OCI-LY1 (cell line): ENCODE measurements around the gene HRH4.

ENCODE experiments used
- H2AFZ ChIP-seq: fragments of 200-600 bp; sonication (generic), shearing (Covaris generic); 2 replicates; pipeline ENCODE4 v1.6.0; 2014; ENCODE audit warnings: antibody characterized with exemption, mild to moderate bottlenecking, low read length
- H3F3A ChIP-seq: fragments of 200-600 bp; sonication (generic), shearing (Covaris generic); 2 replicates; pipeline ENCODE4 v1.6.0; 2014; ENCODE audit warnings: mild to moderate bottlenecking, antibody characterized with exemption, low read length, moderate library complexity; ENCODE audit not compliant: insufficient read depth
- H3K27ac ChIP-seq: fragments of 200-600 bp; sonication (generic); 2 replicates; pipeline ENCODE4 v1.5.1; 2014; ENCODE audit warnings: low read length, mixed run types, mild to moderate bottlenecking, low read depth; ENCODE audit not compliant: poor library complexity, severe bottlenecking
- H3K27me3 ChIP-seq: fragments of 200-600 bp; sonication (generic); 2 replicates; pipeline ENCODE4 v1.6.0; 2014; ENCODE audit warnings: antibody characterized with exemption, mild to moderate bottlenecking, low read length, moderate library complexity; ENCODE audit not compliant: insufficient read depth
- H3K36me3 ChIP-seq: fragments of 200-600 bp; sonication (generic); 2 replicates; pipeline ENCODE4 v1.6.1; 2014; ENCODE audit warnings: mild to moderate bottlenecking, antibody characterized with exemption, low read length, moderate library complexity, mixed read lengths; ENCODE audit not compliant: insufficient read depth
- H3K4me1 ChIP-seq: fragments of 200-600 bp; sonication (generic); 2 replicates; pipeline ENCODE4 v1.5.1; 2014; ENCODE audit warnings: mild to moderate bottlenecking, low read length, moderate library complexity; ENCODE audit not compliant: insufficient read depth, severe bottlenecking
- H3K4me2 ChIP-seq: fragments of 200-600 bp; sonication (generic), shearing (Covaris generic); 2 replicates; pipeline ENCODE4 v1.6.1; 2014; ENCODE audit warnings: low read length
- H3K4me3 ChIP-seq: fragments of 200-600 bp; sonication (generic); 2 replicates; pipeline ENCODE4 v1.5.1; 2014; ENCODE audit warnings: low read length, low read depth, mild to moderate bottlenecking, mixed read lengths; ENCODE audit not compliant: poor library complexity, severe bottlenecking
- H3K79me2 ChIP-seq: fragments of 200-600 bp; shearing (Covaris generic); 2 replicates; pipeline ENCODE4 v1.6.1; 2016; ENCODE audit warnings: mixed run types, low read length, mixed read lengths; ENCODE audit not compliant: insufficient read depth
- H3K9ac ChIP-seq: fragments of 200-600 bp; sonication (generic), shearing (Covaris generic); 2 replicates; pipeline ENCODE4 v1.6.1; 2014; ENCODE audit warnings: mild to moderate bottlenecking, low read length, mixed read lengths
- H3K9me2 ChIP-seq: fragments of 200-600 bp; sonication (generic), shearing (Covaris generic); 2 replicates; pipeline ENCODE4 v1.6.1; 2014; ENCODE audit warnings: low read depth, mild to moderate bottlenecking, low read length, mixed read lengths
- H3K9me3 ChIP-seq: fragments of 200-600 bp; shearing (Covaris generic); 2 replicates; pipeline ENCODE4 v1.6.1; 2014; ENCODE audit warnings: low read length, mixed read lengths
- H4K20me1 ChIP-seq: fragments of 200-600 bp; sonication (generic), shearing (Covaris generic); 2 replicates; pipeline ENCODE4 v1.6.0; 2016; ENCODE audit warnings: mild to moderate bottlenecking, low read length; ENCODE audit not compliant: insufficient read depth
- CTCF ChIP-seq: fragments of 200-600 bp; sonication (generic), shearing (Covaris generic); IDR thresholded peaks from 2 replicates; pipeline ENCODE4 v1.5.1; 2017; ENCODE audit warnings: mild to moderate bottlenecking, antibody characterized with exemption, low read length, moderate library complexity, mixed read lengths
- EZH2 ChIP-seq: fragments of 200-600 bp; sonication (generic), shearing (Covaris generic); IDR thresholded peaks from 2 replicates; pipeline ENCODE4 v1.8.0; 2017; ENCODE audit warnings: borderline replicate concordance, mixed run types, mild to moderate bottlenecking, antibody characterized with exemption, low read length, moderate library complexity, mixed read lengths

Gene HRH4

DNA sequence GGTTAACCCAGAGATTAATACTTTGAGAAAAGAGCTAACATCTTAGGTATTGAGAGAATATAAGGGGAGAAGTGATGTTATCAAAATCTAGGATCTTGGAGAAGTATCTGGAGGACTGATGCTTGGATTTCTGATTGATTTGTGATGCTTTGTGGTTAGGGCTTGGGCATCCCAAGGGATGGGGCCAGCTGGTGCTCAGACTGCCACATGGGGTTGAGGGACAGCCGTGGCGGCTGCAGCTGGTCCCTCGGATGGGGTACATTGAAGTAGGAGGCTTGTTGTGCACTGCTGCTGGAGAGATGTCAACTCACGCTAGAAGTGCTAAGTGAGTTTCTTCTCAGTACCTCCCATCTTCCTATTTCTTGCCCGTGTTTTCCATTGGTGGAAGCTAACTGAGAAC, 22.4 kb downstream of the HRH4 start:
- Histone ChIP-seq H3F3A (no peaks in the 10 kb centered on the region), H3K4me2 (no peak overlapping the region), H3K36me3 (no peaks in the 10 kb centered on the region), H2AFZ (no peak overlapping the region), H3K79me2 (no peaks in the 10 kb centered on the region), H3K4me3 (no peak overlapping the region), H3K9ac (no peak overlapping the region), H4K20me1 (no peaks in the 10 kb centered on the region), H3K9me3 (no peaks in the 10 kb centered on the region), H3K9me2 (no peaks in the 10 kb centered on the region), H3K27ac (no peak overlapping the region), H3K4me1 (no peaks in the 10 kb centered on the region), H3K27me3 (peaks cover 5% of the 10 kb centered on the region; the same call in 1 of the 2 replicates)
- TF ChIP-seq CTCF = no peak
- no peak for TF ChIP-seq EZH2

GRCh38 chr18:24485681-24486080, 25.2 kb downstream of the HRH4 start:
- Histone ChIP-seq H3K27me3 (peaks cover 5% of the 10 kb centered on the region; the same call in 1 of the 2 replicates), H4K20me1 (no peaks in the 10 kb centered on the region), H3K9me2 (no peaks in the 10 kb centered on the region), H3K9me3 (no peaks in the 10 kb centered on the region), H3F3A (no peaks in the 10 kb centered on the region), H3K79me2 (no peaks in the 10 kb centered on the region), H3K36me3 (no peaks in the 10 kb centered on the region), H3K27ac (no peak overlapping the region), H3K9ac (no peak overlapping the region), H3K4me3 (no peak overlapping the region), H3K4me1 (no peaks in the 10 kb centered on the region), H3K4me2 (no peak overlapping the region), H2AFZ (no peak overlapping the region)
- TF ChIP-seq CTCF = no peak
- no peak for TF ChIP-seq EZH2

DNA sequence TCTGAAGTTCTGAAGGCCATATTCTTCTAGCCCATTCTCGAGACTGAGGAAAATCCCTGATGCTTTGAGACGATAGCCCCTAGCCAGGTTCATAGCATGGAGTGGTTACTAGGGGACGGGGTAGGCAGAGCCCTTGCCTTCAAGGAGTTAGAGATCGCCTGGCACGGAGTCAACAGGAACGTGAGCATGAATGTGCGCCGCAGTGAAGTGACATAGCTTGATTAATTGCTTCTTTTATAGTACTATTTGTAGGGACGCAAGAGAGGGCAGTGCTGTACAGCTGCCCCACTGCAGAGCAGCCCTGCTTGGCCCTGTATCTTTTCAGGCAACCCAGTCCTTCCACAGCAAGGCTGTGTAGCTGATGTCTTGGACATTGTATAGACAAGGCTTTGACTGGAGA, 26.2 kb downstream of the HRH4 start:
- Histone ChIP-seq H3K79me2 (no peaks in the 10 kb centered on the region), H3K36me3 (no peaks in the 10 kb centered on the region), H3K9ac (no peak overlapping the region), H3K27ac (no peak overlapping the region), H3K4me2 (no peak overlapping the region), H3K9me3 (no peaks in the 10 kb centered on the region), H4K20me1 (no peaks in the 10 kb centered on the region), H3K4me1 (peaks cover 2% of the 10 kb centered on the region), H3K27me3 (peaks cover 5% of the 10 kb centered on the region; the same call in 1 of the 2 replicates), H2AFZ (no peak overlapping the region), H3K9me2 (no peaks in the 10 kb centered on the region), H3K4me3 (no peak overlapping the region), H3F3A (no peaks in the 10 kb centered on the region)
- TF ChIP-seq CTCF (no peak), EZH2 (no peak)
